T follicular helper cell (primary cell): ENCODE data around the gene PHLPP2.

Source experiments
- DNase-seq: peaks from one replicate; pipeline ENCODE4 v3.0.0-alpha.2; 2020; ENCODE audit warnings: low read depth

Gene PHLPP2

DNA sequence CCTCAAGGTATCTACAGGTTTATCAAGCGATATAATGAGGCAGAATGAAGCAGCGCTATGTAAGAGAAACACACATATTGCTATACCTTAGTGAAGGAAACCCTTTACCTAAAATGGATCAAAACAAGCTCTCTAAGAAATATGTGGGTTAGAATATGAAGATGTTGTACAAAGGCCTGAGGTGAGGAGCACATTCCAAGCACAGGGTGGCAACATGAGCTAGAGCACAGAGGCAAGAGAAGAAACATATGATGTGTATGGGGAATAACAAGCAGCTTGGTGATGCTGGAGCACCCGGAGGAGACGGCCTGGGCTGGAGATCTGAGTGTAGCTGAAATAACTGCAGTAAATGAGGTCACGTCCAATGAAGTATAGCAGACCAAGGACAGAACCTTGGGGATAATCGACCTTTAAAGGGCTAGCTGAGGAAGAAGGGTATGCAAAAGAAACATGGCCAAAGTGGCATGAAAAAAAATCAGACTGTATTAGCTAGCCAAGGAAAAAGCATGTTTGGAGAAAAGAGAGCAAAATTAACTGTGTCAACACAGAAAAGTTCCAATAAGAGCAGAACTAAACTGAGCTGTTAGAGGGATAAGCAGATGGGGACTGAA, 54.5 kb downstream of the PHLPP2 start:
- no peak for DNase-seq

DNA sequence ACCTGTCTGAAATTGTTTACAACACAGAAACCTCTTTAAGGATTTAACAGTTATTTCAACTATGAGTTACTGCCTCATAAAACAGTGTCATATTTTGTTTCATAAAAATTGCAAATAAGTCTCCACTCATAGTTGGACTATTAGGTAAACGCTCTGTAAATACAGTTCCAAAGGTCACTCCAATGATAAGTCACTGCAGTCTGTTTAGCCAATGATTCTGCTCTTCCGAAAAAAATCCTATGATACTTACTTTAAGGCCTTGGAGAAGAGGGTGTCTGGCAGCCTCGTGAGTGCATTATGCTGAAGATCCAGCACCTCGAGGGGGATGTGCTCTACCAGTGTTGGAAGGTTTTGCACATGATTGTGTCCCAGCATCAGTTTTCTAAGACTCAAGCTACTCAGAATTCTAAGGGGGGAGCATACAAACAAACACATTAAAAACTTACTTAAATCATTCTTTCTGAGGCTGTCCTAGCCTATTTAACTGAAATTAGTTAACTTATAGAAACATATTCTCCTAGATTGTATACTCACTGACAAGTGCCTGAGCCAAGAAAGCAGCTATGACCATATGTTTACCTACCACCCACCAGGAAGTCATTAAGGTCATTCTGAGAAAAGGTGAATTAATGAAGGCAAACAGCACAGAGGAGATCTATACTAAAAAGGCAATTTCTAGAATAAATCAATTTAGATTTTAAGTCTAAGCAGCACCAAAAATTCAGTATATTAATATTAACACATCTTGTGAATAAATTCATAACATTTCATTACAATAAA, 57.4 kb downstream of the PHLPP2 start:
- no peak for DNase-seq

DNA sequence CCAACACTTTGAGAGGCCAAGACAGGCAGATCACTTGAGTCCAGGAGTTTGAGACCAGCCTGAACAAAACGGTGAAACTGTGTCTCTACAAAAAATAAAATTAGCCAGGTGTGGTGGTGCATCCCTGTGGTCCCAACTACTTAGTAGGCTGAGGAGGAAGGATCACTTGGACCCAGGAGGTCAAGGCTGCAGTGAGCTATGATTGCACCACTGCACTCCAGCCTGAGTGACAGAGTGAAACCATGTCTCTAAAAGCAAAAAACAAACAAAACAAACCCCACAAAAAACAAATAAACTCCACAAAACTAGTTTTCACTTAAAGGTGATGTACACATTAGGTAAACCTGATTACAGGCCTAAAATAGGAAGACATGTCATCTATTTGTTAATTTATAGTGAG, 58.2 kb downstream of the PHLPP2 start:
- no peak for DNase-seq

DNA sequence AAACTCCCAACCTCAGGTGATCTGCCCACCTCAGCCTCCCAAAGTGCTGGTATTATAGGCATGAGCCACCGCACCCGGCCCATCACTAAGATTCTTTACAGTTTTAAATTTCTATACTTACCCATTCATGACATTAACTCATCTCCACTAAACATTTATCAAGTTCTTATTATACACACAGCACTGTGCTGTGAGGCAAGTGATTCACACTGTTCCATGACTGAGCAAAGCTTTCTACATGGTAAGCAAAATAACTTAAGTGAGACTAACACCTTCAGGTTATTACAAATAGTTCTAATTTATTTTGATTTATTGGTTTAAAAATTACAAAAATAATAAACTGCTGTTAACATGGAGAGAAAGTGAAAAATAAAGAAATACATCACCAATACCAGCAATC, 65.0 kb downstream of the PHLPP2 start:
- DNase-seq, result no peak

DNA sequence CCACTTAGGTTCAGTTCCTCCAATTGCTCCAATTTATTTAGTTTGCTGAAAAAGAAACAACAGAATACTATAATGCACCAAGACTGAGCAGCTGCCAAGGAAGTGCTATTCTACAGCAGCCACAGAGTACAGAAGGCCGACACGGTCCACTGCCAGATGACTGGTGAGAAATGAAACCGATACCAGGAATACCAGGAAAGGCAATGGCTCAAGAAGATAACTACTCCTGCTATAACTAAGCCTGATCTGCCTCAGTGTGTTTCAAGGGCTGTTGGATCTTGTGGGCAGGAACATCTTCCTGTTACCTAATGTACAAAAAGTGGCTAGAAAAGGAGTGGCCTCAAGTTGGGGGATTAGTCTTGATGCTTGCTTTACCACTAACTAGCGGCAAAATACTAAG, 65.7 kb downstream of the PHLPP2 start:
- DNase-seq, result no peak

DNA sequence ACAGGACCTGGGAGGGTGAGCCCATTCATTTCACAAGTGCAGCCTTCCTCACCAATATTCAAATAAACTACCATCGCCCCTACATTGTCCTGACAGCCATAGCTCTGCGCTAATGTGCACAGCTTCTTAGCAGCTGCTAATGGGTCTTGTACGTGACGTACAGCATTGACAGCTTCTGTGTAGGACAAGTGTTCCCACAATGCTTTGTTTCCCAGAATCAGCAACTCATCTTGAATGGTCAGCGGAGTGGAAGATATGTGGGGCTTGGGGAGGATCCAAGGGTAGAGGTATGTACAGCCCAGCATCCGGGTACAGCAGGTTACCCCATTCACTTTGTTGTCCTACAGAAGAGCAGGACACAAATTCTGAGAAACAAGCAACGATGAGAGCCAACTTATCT, 74.8 kb downstream of the PHLPP2 start:
- no peak for DNase-seq

DNA sequence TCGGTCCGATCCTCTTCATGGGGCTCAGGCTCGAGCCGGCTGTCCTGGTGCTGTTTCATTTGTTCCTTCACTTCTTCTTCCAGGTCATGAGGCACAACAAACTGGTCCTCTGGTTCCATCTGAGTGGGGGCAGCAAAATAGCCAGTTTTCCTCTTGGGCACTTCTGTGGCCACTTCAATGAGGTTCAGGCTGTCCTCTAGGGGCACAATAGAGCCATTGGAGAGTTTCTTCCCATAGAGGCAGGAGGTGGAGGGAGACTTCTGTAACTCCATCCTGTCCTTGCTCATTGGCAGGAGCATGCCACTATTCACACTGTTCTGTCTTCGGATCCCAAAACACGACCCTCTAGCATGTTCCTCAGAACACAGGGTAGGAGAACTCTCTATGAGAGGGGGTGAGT, 75.6 kb downstream of the PHLPP2 start:
- no peak for DNase-seq

DNA sequence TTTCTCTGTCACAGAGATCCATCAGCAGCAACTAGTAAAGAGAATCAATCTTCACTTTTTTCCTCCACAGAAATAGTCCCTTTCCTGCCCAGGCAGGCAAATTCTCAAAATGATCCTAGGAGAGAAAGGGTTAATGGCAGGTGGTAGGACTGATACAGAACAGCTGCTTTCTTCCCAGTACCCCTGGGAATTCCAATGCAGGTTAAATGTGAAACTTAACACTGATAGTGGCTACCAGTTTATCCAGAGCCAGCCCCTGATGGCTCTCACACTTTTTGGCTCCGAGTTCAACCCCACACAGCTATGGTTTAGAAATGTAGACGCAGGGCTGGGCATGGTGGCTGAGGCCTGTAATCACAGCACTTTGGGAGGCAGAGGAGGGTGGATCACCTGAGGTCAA, 76.3 kb downstream of the PHLPP2 start:
- no peak for DNase-seq

DNA sequence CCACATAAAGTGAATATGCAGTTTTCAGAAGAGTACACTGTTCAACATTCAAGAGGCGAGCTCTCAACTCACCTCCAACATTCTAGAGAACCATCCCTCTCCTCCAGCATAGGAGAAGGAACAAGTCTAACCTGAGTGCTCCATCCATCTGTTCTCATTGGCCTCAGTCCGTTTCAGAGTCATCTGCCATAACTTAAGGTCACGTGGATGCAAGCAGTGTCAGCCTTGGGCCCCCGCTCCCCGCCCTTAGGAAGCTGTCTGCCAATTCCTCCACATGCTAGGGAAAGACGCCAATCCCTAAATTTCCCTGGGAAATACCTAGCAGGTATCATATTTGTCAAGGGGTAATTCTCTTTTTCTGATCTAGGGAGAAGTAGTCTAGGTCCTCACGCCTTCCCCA, 77.1 kb downstream of the PHLPP2 start:
- DNase-seq, result no peak

DNA sequence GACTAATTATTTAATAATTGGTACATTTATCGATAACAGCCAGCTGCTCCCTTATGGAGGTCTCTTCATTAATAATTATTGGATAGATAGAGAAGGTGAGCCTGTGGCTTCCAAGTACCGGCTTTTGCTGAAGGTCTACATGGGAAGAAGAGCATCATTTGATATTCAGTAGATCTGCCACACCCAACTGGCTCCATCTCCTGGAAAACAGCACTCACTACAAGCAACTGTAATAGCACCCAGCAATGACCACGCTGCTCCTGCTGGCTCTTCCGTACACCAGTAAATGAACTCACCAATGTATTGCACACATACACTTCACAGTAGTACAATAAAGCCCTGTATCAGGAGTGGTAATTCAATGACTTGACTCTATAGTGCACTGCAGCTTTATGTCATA, 79.1 kb downstream of the PHLPP2 start:
- DNase-seq, result no peak

DNA sequence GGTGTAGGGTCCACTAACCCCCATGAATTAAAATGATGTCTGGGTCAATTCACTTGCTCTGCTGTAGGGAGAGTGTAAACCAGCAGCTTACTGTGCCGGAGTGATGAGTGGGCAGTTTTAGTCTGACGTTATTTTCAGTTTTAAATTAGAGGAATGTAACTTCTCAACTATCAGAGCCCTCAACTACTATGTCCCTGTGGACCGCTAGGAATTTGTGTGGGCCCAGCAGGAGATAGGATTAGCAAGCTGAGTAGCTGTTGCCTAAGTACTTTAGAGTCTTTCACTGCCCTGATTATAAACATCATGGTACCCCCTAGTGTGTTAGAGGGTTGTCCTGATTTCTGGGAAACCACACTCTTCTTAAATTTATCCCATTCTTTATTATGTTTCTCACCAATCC, 87.1 kb downstream of the PHLPP2 start:
- no peak for DNase-seq

DNA sequence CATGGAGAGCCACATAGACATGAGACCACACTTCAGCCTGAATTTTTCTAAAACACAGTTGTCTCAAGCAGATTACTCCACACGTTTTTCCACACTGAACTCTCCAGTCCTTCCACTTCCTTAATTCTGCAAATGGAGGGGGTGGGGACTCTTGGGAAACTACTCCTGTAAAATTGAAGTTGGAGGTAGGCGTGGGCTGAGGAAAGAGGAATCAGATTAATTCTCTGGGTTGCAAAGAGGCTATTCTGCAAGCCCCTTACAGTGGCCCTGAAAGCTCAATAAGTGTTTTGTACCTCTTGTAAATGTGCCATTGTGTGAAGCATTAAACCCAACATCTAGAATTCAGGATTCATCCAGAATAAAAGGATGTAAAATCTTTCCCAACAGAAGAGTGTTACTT, 88.9 kb downstream of the PHLPP2 start:
- no peak for DNase-seq

DNA sequence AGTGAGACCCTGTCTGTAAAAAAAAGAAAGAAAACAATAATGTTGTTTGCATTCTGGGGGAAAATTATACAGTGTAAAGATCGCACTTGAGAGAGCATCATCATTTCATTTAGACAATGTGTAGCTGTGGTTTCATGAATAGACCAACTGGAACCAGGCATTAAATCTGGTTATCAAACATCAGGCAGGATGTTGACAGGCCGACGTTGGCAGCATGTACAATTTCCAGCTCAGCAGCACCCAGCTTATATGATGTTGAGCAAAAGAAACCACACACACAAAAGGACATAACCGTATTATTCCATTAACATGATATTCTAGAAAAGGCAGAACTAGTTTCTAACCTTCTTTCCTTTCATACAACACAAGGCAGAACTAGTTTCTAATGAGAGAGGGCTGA, 92.7 kb downstream of the PHLPP2 start:
- no peak for DNase-seq

DNA sequence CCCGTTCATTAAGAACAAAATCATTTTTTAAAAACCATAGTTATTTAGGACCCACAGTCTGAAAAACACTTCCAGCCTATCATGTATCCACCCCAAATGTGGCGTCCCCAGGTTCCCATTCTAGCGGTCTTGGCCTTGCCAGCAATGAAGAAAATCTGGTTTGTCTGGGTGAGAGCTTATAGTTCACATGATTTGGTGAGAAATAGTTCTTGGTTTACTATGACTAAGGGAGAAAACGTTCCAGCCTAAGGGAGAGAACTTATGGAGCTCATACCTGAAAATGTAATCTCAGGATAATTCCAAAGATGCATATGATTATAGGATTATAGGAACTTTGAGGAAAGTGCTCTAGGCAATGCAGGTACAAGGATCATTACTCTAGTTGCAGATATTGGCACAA, 93.7 kb downstream of the PHLPP2 start:
- no peak for DNase-seq

DNA sequence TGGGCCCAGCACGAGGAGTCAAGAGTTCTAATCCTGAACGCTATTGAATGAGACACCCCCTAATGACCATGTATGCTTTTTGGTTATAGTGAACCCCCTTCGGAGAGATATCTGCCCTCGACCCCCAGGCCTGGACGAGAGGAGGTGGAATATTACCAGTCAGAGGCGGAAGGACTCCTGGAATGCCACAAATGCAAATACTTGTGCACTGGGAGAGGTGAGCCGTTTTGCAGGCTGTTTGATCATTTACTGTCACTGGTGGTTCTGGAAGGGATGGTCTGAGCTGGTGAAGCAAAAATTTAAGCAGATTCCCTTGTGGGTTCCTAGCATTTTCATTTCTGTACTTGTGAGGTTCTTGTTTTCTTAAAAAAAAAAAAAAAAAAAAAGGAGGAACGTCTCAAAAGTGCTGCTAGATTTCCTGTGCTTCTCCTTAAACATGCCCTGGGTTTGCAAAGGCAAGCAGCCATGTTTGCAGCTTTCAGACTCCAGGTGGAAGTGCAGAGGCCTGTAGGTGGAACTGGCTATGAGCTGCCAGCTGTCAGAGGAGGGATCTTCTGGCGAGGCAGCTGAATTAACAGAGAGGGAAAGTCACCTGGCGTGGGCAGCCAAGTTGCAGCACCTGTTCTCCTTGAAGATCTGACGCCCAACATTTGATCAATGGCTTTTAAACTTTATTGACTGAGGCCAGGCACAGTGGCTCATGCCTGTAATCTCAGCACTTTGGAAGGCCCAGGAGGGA, 95.1 kb downstream of the PHLPP2 start:
- DNase-seq, result no peak

DNA sequence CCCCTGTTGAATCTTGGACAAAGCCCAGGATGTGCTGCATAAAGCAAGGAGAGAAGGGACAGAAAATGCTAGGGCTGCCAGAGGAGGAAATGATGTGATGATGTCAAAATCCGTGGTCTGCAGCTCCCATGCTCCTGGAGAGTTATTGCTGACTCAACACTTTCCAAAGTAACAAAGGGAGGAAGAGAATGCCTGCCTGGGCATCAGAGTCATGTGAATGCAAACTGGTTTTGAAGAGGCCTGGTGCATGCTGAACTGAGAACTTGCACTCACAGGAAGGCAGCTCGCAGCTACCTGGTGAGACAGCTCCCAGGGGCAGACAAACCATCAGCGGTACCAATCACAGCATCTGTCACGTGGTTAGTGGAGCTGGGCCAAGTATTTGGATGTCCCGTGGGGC, 95.7 kb downstream of the PHLPP2 start:
- no peak for DNase-seq

DNA sequence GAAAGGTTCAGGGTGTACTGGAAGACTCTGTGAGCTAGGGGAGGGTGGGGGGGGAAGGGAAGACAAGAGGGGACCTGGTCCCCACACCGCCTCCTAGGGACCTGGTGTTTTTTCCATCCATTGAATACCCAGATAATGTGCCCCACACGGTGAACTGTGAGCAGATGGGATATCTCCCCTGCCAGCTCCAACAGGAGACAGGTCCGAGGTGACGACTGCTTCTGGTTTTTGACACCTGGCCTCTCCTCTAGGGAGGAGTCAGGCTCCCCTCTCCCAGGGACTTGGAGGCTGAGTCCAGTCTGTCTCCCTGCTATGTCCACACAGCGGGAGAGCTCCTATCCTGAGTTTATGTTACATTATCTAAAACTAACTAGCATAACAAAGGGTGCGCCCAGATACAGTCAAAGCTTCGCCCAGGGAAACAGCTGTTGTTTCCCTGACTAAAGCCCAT, 96.7 kb downstream of the PHLPP2 start:
- DNase-seq, result no peak

DNA sequence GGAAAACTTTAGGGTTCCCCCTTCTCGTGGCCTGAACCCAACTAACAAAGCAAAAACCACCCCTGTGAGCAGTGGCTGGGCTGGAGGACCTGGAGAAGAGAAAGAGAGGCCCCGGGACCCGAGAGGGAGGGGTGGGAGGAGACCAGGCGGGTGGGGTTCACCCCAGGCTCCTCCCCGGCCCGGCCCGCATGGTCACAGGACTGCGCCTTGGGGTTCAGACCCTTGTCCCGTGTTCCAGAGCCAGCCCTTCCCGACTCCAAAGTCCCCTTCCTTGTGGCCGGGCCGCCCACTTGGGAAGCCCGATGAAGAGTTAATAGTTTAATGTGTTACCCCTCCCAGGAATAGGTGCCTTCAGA, 97.7 kb downstream of the PHLPP2 start:
- DNase-seq, result no peak

DNA sequence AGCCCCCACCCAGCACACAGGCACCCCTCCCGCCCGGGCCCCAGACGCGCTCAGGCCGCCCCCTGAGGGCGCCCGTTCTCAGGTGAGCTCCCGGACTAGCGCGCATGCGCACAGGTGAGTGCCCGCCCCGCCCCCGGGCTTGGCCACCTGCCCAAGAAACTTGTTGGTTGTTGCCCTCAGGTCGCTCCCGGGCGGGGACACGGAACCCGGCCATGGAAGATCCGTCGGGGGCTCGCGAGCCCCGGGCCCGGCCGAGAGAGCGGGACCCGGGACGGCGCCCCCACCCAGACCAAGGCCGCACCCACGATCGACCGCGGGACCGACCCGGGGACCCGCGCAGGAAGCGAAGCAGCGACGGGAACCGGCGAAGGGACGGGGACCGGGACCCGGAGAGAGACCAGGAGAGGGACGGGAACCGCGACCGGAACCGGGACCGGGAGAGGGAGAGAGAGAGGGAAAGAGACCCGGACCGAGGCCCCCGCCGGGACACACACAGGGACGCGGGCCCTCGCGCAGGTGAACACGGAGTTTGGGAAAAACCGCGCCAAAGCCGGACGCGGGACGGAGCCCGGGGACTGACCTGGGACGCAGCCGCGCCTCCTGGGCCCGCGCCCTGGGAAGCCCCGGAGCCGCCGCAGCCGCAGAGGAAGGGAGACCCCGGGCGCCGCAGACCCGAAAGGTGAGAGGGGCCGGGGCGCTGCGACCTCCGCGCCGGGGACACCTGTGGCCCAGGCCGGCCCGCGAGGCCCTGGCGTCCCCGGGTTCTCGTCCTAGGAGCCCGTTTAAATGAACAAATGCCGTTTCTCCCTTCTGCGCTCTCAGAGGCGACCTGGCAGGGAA, 98.3 kb downstream of the PHLPP2 start, which contains the start of gene MARVELD3:
Gene MARVELD3 (plus strand): TSS at position 167 of the 840 bp plus-strand sequence. CDS start 46 bp downstream, at position 213.
- no peak for DNase-seq

DNA sequence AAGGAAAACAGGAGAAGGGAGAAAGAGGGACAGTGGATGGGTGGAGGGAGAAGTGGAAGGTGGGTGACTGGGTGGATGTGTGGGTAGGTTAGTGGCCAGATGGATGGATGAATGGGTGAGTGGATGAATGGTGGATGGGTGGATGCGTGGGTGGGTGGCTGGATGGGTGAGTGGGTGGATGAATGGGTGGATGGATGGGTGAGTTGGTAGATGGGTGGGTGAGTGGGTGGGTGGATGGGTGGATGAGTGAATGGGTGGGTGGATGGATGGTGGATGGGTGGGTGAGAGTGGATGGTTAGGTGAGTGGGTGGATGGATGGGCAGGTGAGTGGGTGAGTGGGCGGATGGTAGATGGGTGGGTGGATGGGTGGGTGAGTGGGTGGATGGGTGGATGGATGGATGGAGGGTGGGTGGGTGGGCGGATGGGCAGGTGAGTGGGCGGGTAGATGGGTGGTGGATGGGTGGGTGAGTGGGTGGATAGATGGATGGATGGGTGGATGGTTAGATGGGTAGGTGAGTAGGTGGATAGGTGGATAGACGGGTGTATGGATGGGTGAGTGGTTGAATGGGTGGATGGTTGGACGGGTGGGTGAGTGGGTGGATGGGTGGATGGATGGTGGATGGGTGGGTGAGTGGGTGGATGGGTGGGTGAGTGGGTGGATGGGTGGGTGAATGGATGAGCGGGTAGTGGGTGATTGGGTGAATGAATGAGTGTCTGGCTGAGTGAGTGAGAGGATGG, 99.2 kb downstream of the PHLPP2 start:
- no peak for DNase-seq

DNA sequence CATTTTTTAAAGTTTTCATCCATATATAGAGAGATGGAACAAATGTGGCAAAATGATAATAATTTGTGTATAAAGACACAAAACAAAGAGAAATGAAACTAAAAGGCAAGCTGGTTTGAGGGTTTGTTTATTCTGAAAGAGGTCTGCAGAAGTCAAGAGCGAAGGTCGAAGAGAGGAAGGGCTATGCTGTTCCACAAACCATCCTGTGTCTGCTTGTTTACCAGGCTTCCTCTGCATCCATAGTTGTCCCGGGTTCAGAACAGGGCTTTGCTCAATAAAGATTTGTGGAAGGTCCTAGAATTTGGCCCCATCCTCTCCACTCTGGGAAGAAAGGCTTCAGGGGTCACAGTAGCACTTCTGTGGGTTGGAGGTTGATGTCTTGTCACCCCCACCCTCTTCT, 100.9 kb downstream of the PHLPP2 start:
- DNase-seq, result no peak

DNA sequence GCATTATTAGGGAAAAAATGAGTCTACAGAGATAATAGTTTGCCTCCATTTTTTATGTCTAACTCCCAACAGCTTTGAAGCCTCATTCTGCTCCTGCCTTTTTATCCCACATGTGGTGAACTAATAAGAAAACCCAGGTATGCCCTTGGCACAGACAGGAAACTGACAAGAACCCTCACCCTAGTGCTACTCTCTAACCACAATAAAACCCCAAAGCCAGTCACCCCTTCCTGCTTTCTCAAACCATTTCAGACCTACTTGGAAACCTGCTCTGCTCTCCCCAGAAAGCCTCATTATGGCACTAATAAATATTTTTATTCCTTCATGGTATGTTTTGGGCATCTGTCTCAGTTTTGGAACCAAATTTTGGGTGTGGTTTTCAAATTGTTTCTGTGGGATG, 102.4 kb downstream of the PHLPP2 start:
- DNase-seq, result no peak
